SH-SY5Y (cell line): Measurements from ENCODE around the gene REPIN1.

Source experiments
- GATA2 ChIP-seq: IDR thresholded peaks from 2 replicates; pipeline ENCODE4 v1.6.1; 2011; ENCODE audit warnings: mild to moderate bottlenecking, low read depth, low read length
- GATA3 ChIP-seq: IDR thresholded peaks from 2 replicates; pipeline ENCODE4 v1.6.1; 2011; ENCODE audit warnings: low read depth, mild to moderate bottlenecking, low read length, moderate library complexity

REPIN1 gene

DNA sequence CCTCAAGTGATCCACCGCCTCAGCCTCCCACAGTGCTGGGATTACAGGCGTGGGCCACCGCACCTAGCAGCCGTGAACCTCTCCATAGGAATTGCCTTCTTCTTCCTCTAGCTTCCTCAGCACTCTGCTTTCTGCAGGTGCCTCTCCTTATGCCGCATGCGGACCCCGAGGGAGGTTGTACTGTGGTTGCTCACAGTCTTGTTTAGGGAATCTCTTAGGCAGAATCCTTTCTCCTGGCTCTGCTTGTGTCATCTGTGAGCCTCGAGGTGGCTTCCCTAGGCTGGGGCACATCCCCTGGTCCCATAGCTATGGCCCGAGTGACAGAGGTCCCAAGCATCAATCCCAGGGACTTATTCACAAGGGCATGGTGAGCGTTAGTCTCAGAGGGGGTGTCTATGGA, 48.6 kb downstream of the REPIN1 start:
- TF ChIP-seq GATA2 (no peak), GATA3 (no peak)

DNA sequence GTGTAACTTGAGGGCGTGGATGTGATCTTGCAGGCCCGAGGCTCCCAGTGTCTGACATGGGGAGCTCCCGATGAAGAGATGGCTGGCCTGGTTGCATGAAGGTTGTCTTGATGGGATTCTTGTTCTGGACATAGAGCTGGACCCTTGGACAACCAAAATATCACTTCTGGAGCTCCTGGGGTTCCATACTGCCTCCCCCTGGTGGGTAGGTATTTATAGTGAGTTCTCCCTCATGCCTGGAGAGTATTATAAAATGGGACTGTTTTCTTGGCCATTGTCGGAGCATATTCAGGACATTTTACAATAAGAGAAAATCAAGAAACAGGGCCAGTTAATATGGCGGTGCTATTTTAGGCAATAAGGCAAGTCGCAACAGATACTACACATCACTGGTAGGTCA, 49.2 kb downstream of the REPIN1 start:
- TF ChIP-seq GATA3 (no peak), GATA2 (no peak)

DNA sequence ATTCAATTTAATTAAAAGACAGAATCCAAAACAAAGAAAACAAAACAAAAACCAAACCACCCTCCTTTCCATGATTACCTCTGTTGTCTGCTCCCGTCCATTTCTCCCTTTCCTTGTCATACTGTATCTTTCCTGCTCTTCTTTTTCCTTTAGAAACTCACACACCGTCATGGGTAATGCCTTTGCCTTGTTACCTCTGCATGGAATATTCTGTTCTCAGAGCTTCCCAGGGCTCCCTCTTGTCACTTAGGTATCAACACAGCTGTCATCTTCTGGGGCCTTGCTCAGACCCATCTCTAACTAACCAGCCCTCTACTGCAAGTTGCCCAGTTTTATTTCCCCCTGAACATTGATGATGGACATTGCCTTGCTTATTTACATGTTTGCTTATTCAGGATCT, 51.6 kb downstream of the REPIN1 start:
- TF ChIP-seq GATA3 (no peak), GATA2 (no peak)

DNA sequence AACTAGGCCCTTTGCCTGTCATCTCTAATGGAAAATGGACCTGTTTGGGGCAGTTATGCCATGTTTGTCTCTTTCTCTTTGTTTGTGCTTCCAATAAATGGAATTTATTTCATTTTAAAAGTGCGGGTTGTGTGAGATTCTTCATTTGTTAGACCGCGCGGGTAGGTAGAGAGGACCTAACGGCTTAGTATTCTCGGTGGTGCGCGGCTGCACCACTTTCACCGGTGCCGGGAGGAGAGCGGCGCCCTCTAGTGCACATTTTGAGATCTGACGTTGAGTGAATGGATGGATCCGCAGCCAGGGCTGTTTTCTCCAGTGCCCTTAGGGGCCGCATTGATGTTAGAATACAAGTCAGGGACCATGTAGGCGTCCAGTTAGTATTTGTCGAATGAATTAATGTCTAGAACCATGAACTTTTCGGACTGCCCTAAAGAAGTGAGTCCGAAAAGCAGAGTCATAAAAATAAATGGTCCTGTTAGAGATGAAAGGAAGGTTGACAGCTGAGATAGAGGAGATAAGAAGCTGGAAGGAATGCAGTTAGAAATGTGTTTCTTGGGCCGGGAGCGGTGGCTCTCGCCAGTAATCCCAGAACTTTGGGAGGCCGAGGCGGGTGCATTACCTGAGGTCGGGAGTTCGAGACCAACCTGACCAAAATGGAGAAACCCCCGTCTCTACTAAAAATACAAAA, 52.5 kb downstream of the REPIN1 start:
- no peak for TF ChIP-seq GATA2
- TF ChIP-seq GATA3: no peak

DNA sequence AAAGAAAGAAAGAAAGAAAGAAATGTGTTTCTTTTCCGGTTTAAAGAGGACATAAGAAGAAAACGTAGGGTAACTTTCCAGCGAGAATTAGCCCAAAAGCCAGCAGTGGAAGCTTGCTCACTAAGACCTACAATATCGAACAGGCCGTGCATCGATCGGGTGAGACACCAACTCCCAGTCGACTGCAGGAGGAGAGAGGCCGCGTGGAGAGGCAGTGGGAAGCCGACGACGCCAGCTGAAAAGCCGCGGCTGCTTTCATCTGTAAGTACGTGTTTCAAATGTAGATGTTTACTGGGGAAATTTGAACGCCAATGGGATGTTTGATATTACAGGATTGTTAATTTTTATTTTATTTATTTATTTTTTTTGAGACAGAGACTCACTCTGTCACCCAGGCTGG, 53.2 kb downstream of the REPIN1 start:
- TF ChIP-seq GATA2: no peak
- no peak for TF ChIP-seq GATA3
